Activated CD8-positive, alpha-beta memory T cell treated with anti-CD3 and anti-CD28 coated beads, Interleukin-2, amount 50 U/mL, for 1 hour (primary cell): Measurements from ENCODE around the gene OR2T10.
"Not testable (repeated sequence)": the region's sequence is repeated elsewhere in the genome, so short reads cannot be mapped to it uniquely, and the experiment has no call there.

ENCODE experiments used
- DNase-seq: peaks from one replicate; pipeline ENCODE4 v3.0.0-alpha.2; 2020; ENCODE audit errors: extremely low read depth

The OR2T10 gene, protein sequence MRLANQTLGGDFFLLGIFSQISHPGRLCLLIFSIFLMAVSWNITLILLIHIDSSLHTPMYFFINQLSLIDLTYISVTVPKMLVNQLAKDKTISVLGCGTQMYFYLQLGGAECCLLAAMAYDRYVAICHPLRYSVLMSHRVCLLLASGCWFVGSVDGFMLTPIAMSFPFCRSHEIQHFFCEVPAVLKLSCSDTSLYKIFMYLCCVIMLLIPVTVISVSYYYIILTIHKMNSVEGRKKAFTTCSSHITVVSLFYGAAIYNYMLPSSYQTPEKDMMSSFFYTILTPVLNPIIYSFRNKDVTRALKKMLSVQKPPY

DNA sequence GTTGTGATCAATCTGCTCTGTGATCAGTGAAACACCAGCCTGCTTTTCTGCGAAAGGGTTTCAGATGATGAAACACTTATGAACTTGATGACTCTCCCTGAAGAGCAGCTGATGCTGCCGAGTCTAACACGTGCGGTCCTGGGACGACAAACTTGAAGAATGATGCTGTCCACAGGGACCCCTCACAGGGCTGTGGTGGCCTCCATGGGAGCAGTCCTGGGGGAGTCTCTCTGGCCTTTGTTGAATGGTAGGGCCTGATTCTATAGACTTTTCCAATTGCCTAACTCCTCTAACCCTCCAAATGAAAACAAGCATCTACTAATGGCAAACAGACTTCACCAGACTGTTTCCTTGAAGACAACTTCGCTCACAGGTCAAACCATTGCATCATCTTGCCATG, at the start of gene OR2T10:
Gene OR2T10 (minus strand): TSS at position 112 of the 400 bp plus-strand sequence. CDS start 3,932 bp downstream, outside the sequence.
- no peak for DNase-seq

DNA sequence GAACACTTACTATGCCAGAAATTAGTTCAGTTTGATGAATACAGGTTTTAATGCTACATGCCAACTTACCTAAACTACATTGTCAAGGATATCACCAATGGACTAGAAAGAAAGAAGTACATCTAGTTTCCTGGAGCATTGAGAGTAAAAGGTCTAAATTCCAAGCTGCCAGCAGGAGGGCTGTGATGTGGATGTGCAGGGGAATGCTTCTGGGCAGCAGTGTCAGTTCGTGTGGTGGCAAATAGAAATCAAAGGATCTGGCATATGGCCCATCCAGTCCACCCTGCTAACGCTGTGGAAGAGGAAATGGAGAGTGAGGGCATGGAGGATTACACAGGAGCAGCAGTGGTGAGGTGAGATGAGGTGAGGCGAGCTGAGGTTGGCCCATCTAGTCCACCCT, 47.7 kb upstream of the OR2T10 start, which contains the start of gene OR2T35:
Gene OR2T35 (minus strand): TSS at position 101 of the 400 bp plus-strand sequence. CDS start 6,020 bp downstream, outside the sequence.
- DNase-seq, result not testable (repeated sequence)

DNA sequence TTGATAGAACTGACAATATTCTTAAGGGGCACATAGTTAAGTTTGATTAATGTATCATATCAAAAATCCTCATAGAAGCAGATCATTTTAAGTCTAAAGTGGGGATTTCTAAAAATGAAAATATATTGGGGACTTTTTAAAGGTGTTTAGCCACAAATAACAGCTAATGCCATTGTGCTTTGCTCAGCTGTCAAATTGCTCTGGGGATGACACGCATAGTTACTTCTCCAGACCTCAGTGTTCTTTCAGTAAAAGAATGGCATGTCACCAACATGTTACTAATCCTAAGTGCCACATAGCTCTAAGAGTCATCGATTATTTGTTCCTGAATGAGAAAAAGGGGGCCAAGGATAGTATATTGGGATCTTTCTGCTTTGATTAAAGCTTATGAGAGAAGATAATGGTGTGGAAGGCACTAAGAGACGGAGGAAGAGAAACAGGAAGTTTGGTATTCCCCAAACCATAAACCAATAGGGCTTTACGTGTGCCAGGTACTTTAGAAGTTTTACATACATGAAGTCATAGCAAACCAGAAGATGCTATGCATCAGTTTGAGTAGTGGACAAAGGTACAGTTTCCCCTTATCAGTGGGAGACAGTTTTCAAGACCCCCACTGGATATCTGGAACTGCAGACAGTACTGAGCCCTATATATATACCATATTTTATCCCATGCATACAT, 45.6 kb upstream of the OR2T10 start:
- not testable (repeated sequence) for DNase-seq

DNA sequence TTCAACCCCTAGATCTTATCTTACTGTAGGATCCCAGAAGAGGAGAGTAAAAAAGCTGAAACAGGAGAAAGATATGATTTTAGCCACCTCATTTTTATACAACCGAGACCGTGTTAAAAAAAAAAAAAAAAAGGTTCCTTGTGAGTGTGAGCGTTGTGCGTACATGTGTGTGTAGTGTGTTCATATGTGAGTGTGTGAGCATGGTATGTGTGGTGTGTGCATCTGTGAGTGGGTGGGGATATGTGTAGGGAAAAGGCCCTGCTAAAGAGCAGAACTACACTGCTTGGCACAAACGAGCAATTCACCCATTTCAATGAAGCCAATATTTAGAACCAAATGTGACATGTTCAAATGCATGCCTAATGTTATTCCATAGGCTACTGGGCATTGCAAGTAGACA, 44.1 kb upstream of the OR2T10 start:
- DNase-seq, result not testable (repeated sequence)

DNA sequence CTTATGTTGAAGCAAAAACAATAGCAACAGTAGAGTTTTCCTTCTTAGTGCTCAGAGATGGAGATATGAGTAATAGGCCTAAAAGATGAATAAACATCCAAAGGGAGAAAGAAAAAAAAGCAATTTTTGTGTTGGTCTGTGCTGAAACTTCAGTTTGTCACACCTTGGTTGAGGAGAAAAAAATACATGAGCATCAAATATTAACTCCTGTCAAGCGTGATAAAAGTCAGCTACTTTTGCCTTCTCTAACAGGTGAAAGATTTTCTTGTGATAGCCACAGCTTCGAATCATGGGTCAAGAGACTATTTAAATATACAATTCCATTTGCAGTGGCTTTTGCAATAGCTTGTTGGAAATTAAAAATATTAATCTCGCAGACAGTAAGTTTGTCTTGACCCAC, 43.4 kb upstream of the OR2T10 start:
- DNase-seq, result not testable (repeated sequence)

DNA sequence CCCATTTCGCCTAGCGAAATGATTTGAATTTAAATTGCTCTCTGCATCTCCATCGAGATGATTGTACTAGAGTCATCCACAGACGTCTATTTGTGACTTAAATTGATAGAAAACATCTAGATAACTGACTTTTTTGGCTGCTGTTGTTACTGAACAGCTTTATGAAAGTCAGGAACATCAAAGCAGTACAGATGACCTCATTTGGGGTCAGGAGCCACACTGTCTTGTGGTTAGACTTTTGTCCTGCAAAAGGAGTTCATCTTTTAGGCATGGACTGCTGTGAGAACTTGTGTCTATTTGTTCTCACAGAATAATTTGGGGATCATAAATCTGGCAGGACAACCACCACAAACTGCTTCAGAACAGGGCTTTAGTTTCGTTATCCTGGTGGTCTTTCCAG, 42.2 kb upstream of the OR2T10 start:
- not testable (repeated sequence) for DNase-seq

DNA sequence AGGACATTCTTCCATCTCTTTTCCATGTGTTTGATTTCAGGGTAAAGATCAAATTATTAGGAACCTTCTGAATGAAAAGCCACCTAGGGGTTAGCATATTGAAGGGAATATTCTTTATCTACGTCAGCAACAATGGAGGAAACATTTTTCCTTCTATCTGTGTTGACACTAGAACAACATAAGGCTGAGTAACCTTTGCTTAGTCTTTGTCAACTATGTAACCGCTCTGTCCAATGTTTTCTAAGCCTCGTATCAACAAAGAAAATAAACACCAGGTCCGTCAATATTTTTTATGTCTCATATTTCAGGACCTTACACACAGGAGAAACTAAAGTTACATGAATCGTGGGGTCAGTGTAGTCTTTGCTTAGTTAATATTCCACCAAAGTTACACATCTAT, 39.1 kb upstream of the OR2T10 start:
- not testable (repeated sequence) for DNase-seq

DNA sequence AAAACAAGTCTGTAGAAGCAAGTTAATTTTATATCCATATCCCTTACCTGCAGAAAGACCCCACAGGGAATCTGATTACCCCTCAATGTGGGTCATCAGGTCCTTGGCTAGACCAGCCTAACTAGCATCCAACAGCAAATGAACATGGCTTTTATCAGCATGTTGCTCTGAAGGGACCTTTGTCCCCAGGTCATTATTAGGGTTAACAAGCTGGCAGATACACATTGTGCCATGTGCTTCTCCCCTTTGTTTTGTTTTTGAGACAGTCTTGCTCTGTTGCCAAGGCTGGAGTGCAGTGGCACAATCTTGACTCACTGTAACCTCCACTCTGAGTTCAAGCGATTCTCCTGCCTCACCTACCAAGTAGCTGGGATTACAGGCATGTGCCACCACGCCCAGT, 37.5 kb upstream of the OR2T10 start, which contains the start of gene OR2T11:
Gene OR2T11 (minus strand): TSS at position 101 of the 400 bp plus-strand sequence. CDS start 7,963 bp downstream, outside the sequence.
- not testable (repeated sequence) for DNase-seq

DNA sequence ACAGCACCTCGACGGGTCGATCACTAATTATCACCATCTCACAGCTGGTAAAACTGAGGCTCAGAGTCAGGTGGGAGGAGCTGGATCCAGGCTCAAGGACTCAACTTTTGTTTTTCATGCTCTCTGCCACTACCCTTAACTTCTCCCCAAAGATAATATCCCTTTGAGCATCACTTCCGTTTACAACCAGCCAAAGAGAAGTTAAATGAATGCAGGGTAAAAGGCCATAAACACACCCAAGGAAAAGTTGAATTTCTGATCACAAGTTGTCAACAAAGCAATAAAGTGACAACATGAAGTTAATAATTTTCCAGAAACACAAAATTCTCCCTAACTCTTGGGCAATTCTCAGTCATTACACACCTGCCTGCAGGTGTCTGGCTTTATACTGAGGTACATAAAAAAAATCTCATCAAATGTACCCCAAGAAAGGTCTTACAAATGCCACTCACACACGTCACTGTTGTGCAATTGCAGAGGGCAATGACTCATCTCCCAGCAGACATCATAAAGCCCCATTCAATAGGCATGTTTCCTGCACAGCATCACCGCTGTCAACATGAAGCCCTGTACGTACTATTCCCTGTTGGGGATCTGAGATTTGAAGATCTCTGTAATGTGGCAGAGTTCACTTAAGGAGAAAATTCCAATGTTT, 34.0 kb upstream of the OR2T10 start:
- DNase-seq, result no peak

DNA sequence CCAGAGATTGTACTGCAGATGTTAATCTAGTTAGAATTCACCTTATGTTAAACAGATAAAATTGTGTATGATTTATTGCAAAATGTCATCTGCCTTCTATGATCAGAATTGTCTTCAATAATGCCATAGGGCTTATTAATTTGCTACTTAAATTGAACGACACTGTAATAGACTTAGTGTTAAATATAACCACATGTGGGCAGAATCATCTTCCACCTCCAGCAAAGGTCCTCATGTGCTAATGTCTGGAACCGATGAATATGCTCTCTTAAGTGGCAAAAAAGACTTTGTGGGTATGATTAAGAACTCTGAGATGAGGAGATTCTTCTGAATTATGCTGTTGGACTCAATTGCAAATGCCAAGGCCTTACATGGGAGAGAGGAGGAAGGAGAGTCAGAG, 33.1 kb upstream of the OR2T10 start:
- no peak for DNase-seq

DNA sequence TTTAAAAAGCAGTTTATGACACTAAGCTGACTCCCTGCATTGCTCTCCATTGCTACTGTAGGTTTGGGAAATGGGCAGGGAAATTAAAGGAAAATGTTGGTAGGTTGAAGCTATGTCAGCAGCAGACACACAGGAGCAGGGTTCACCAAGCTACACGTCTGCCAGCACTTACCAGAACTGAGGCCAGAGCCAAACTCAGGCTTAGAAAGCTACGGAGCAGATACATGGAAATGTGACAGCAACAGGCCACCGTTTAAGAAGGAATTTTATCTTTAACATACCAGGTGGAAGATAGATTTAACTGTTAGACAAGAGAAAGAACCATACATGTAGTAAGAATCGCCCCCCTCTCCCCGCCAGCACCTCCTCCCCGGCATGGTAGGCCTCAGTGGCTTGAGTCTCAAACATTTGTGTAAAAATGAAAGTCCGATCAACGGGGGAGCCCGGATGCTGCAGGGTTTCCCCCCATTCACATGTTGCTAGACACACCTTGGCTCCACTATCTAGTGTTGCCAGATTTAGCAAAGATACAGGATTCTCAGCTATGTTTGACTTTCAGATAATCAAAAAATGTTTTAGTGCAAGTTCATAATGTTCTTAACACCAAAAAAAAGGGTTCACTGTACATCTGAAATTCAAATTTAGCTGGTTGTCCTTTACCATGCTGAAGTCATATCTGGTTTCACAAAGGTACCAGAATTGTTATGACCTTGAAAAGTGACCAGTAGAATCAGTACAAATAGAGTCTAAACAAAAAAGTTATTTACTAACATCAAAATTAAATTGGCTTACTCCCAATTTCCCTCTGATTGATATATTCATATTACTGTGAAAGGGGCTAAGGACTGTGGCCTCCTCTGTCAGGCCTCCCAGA, 30.7 kb upstream of the OR2T10 start:
- DNase-seq, result no peak

DNA sequence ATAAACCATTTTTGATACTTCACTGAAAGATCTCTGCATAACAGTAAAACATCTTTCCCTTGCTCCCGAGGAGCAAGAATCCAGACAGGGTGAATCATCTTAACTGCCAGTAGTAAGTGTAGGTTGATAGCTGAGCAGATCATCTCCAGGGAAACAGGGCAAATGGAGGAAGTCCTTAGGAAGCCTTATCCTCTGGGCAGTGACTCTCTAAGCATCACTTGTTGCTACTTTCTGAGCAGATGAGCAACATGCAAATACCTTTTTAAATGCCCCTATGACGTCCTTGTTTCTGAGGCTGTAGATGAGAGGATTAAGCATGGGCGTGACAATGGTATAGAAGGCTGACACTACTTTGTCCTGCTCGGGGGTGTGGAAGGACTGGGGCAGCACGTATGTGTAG, 28.5 kb upstream of the OR2T10 start:
- DNase-seq, result no peak

DNA sequence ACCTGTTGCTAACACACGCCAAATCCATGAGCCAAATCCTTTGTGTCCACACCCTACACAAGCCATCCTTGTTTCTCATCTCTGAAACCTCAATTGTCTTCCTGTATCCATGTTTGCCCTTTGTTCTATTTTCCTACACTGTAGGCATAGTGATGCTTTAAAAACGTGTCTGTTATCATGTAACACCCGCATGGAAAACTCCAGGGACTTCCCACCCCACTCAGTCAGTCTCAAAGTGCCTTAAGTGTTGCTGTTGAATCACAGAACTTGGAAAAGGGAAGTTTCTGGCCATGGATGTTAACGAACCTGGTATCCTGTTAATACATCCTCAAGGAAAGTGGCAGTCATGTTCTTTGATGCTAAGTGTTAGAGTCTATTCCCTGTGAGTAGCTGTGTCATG, 27.7 kb upstream of the OR2T10 start:
- no peak for DNase-seq

DNA sequence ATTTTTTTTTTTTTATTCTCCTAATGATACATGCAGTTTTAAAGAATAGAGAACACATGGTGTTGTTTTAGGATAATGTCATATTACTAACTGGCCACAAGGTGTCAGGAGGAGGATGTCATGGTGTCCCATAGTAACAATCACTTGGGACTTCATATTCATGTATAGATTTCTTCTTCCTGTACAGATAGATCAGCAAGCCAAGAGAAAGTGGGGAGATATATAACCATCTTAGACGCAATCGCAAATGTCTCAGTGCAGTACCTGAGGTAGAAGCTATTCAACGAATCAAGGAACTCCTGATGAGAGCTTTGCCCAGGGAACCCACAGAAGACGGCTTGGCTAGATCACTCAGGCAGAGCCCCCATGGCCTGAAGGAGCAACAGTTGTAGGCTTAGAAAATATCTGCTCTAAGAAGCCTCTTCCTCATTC, 25.1 kb upstream of the OR2T10 start:
- DNase-seq, result no peak

DNA sequence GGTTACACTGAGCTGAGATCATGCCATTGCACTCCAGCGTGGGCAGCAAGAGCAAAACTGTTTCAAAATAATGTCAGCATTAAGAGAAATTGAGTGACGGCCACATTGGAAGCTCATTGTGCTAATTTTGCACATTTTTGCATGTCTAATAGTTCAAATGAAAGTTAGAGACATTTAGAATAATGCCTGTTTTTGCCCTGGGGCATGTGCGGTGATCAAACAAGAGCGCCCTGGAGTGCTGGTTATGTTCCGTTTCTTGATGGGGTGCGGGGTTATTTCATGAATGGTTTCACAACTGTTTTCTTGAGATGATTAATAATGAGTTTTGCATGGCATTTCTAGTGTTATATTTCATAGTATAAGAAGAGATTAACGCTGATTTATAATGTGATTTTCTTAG, 24.3 kb upstream of the OR2T10 start:
- DNase-seq, result no peak

DNA sequence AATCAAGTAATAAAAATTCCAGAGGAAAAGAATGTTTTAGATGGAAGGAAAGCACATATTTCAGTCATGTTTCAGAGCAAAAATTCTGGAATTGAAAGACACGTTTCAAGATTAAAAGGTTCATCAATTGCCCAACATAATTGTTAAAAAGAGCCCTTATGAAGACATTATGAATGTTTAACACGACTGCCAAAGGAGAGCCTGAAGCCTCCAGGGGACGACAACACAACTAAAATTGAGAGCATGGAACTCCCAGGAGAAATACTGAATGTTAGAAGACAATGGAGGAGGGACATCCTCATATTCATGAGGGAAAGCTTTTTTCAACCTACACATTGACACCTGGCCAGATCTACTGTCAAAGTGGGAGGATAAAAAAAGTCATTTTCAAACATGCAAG, 21.4 kb upstream of the OR2T10 start:
- DNase-seq, result no peak

DNA sequence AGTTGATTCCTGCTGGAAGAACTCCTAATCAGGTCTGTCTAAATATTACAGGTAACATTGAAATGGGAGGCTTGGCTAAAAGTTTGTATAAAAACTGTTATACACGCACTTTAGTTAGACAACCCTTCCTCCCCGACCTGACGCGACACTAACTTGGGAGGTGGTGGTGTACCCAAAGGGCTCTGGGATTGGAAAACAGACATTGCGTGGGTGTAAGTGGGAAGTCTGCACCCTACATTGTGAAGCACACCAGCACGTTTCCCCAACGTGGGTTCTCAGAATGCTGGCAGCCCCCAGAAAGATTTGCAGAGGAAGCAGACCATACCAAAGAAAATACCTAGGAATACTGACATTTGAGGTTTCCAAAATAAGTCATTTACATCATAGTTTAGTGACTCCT, 20.6 kb upstream of the OR2T10 start:
- DNase-seq, result no peak

DNA sequence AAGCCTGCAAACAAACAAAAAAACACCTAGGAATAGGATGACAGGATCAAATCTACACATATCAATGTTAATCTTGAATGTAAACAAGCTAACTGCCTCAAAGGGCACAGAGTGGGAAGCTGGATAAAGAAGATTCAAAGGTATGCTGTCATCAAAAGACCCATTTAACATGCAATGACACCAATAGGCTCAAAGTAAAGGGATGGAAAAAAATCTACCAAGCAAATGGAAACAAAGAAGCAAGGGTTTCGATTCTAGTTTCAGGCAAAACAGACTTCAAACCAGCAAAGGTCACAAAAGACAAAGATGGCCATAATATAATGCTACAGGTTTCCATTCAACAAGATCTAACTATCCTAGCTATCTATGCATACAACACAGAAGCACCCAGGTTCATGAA, 16.2 kb upstream of the OR2T10 start:
- no peak for DNase-seq

DNA sequence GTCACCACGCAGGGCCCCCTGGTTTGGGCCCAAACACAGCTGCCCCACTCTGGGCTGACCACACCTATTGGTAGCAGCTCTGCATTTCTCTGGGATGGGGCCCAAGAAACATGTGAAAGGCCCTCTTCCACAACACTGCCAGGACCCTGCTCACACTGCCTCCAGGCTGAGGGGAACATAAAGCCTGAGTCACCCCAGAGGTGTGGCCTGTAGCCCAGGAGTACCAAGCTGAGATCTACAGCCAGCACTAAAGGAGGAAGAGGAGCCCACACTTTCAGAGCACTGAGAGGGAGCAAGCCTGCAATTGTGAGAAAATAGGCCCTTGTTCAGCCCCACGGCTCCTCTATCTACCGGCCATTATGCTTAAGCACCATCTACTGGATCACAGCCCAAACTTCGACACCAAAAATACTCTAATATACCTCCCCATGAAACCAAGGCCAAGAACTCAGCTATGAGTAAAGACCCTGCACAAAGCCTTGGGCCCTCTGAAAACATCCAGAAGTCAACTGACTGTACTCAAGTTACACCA, 14.4 kb upstream of the OR2T10 start:
- DNase-seq, result no peak

DNA sequence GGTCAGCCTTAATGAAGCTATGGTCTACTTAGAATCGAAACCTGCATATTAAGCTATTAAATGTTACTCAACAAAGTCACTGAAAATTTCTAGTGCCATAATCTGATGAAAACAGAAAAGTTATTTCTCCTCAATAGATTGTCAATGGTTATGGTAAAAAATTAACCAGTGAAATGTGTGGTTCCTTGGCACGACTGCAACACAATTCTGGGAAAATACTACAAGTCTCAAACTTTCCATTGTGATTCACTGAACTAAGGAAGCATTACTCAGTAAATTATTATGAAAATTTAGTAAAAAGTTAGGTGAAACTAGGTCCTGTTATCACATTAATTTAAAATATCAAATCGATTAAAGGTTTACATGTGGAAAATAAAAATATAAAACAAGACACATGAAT, 12.8 kb upstream of the OR2T10 start:
- DNase-seq, result no peak

DNA sequence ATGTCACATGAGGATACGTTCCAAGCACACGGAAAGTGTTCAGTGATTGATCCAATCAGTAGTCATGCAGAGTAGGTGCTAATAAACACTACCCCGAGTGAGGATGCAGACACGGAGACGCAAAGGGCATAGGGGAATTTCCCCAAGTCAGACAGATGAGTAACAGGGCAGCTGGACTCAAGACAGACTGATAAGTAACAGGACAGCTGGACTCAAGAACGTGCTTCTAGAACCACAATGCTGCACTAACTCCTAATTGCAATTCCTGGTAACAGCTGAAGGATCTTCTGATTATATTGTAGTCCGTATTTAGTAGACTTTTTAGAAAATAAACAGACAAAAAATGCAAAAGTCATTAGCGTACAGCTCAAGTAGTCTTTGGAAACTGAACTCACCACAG, 1.9 kb upstream of the OR2T10 start:
- no peak for DNase-seq
